Activated T-helper 1 cell treated with anti-CD3 and anti-CD28 coated beads, Interleukin-12 subunit alpha, Interleukin-12 subunit beta, Interleukin-2, Interleukin-4 antibody, amounts not matched to agents 30 ng/mL and 10 ng/mL and 1 ng/mL, durations not matched to agents 14 hours and 24 hours and 36 hours (primary cell): Measurements from ENCODE around the gene RPL18A. TPM values are rescaled to one million over a fixed set of nuclear protein-coding genes. Genes with fewer than 3 reads are reported as not detected.
"Not testable (repeated sequence)": the region's sequence is repeated elsewhere in the genome, so short reads cannot be mapped to it uniquely, and the experiment has no call there.

Experiments
- DNase-seq: peaks from one replicate; pipeline ENCODE4 v3.0.0; 2021; ENCODE audit warnings: low spot score
- H3K27ac Mint-ChIP-seq: one replicate; pipeline ENCODE4 v1.8.0; 2021; ENCODE audit warnings: mild to moderate bottlenecking, mixed read lengths
- H3K27me3 Mint-ChIP-seq: one replicate; pipeline ENCODE4 v1.8.0; 2022; ENCODE audit warnings: mild to moderate bottlenecking, moderate library complexity, mixed read lengths; ENCODE audit not compliant: insufficient read depth
- H3K36me3 Mint-ChIP-seq: one replicate; pipeline ENCODE4 v1.8.0; 2021; ENCODE audit warnings: low read depth, mixed read lengths
- H3K4me1 Mint-ChIP-seq: one replicate; pipeline ENCODE4 v1.8.0; 2021; ENCODE audit warnings: low read depth, mixed read lengths
- H3K4me3 Mint-ChIP-seq: one replicate; pipeline ENCODE4 v1.8.0; 2021; ENCODE audit warnings: mild to moderate bottlenecking, moderate library complexity, mixed read lengths
- H3K9me3 Mint-ChIP-seq: one replicate; pipeline ENCODE4 v1.8.0; 2021; ENCODE audit warnings: mixed read lengths
- intact Hi-C: fragments of 100-400 bp; cut with micrococcal nuclease; formaldehyde crosslinking; loops from one replicate; pipeline ENCODE4 v1.15.1; 2024
- total RNA-seq: library from RNA; stranded (reverse); gene quantifications from 2 replicates; pipeline ENCODE4 v1.2.3, GENCODE V29; 2022

Gene RPL18A
- total RNA-seq, 1 donor from 2014 or later: 2,556 TPM

DNA sequence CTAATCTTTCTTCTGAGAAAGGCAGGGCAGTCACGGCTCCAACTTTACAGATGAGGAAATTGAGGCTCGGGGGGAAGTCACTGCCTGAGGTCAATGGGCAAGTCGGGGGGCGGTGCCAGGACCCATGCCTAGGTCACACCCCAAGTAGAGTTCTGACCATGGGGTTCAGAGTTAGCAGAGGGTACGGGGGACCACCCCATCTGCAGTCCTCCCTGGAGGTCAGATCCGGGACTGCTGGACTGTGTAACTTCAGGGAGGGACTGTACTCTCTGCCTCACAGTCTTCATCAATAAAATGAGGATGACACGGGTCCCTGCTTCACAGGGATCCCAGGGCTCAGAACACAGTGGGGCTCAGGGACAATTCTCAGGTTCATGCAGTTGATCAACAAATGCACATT lies 19.8 kb downstream of the RPL18A start:
- Mint-ChIP-seq H3K4me1 (no peaks in the 10 kb centered on the region), H3K27me3 (peaks cover 2% of the 10 kb centered on the region), H3K27ac (no peak overlapping the region), H3K36me3 (no peaks in the 10 kb centered on the region), H3K4me3 (no peak overlapping the region), H3K9me3 (no peaks in the 10 kb centered on the region)
- no peak for DNase-seq
- intact Hi-C loops: no loop called here

DNA sequence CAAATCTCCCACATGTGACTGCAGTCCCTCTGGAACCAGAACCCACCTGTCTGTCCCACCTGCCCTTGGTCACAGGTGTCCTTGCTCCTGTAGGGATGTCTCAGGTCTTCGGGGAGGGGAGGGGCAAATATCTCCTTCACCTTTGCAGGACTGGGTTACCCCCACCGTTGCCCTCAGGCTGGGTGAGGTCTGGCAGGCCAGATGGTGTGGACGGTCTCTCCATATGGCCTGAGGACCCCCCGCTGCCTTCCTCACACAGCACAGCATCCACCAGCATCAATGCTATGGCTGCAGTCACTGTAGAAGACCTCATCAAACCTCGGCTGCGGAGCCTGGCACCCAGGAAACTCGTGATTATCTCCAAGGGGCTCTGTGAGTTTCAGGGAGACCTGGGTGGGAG lies 22.0 kb downstream of the RPL18A start:
- Mint-ChIP-seq H3K9me3 (no peaks in the 10 kb centered on the region), H3K4me3 (no peak overlapping the region), H3K27ac (no peak overlapping the region), H3K4me1 (no peaks in the 10 kb centered on the region), H3K36me3 (no peaks in the 10 kb centered on the region), H3K27me3 (peaks cover 2% of the 10 kb centered on the region)
- DNase-seq: no peak
- intact Hi-C loops: no loop called here

DNA sequence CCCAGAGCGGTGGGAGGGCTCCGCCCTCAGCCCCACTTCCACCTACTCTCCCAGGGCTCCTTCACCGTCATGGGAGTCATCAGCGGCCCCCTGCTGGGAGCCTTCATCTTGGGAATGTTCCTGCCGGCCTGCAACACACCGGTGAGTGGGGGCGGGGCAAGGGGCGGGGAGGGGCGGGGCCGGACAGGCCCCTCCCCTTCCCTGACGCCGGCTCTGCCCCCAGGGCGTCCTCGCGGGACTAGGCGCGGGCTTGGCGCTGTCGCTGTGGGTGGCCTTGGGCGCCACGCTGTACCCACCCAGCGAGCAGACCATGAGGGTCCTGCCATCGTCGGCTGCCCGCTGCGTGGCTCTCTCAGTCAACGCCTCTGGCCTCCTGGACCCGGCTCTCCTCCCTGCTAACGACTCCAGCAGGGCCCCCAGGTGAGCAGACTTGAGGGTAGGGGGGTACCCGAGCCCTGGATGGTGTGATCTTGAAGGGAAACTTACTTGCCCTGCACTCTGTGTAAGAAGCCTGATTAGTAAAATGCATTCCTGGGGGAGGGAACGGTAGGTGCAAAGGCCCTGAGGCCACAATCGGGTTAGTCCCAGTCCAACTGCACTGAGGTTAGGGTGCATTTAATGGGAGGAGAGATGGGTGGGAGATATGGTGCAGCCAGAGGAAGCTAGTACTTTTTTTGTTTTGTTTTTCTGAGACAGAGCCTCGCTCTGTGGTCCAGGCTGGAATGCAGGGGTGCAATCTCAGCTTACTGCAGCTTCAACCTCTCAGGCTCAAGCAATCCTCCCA lies 24.1 kb downstream of the RPL18A start:
- intact Hi-C loops: no loop called here
- DNase-seq: no peak
- no peak overlapping the region for H3K27ac Mint-ChIP-seq
- H3K4me3 Mint-ChIP-seq: no peak overlapping the region
- H3K4me1 Mint-ChIP-seq: no peaks in the 10 kb centered on the region
- H3K9me3 Mint-ChIP-seq: no peaks in the 10 kb centered on the region
- peaks cover 2% of the 10 kb centered on the region for H3K27me3 Mint-ChIP-seq
- no peaks in the 10 kb centered on the region for H3K36me3 Mint-ChIP-seq

DNA sequence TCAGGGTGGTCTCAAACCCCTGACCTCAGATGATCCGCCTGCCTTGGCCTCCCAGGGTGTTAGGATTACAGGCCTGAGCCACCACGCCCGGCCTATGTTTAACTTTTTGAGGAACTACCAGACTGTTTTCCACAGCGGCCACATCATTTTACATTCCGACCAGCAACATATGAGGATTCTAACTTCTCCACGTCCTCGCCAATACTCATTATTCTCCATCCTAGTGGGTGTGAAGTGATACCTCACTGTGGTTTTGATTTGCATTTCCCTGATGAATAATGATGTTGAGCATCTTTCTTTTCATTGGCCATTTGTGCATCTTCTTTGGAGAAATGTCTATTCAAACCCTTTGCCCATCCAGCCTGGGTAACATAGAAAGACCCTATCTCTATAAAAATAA lies 26.8 kb downstream of the RPL18A start:
- intact Hi-C loops: no loop called here
- Mint-ChIP-seq H3K4me3 (no peak overlapping the region), H3K36me3 (no peaks in the 10 kb centered on the region), H3K27me3 (peaks cover under 1% of the 10 kb centered on the region), H3K9me3 (no peaks in the 10 kb centered on the region), H3K4me1 (no peaks in the 10 kb centered on the region), H3K27ac (no peak overlapping the region)
- DNase-seq: no peak

DNA sequence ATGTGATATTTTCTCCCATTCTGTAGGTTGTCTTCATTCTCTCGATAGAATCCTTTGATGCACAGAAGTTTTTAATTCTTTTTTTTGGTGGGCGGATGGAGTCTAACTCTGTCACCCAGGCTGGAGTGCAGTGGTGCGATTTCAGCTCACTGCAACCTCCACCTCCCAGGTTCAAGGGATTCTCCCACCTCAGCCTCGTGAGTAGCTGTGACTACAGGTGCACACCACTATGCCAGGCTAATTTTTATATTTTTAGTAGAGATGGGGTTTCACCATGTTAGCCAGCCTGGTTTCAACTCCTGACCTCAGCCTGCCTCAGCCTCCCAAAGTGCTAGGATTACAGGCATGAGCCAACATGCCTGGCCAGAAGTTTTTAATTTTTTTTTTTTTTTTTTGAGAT lies 27.5 kb downstream of the RPL18A start:
- H3K27me3 Mint-ChIP-seq, DNase-seq, H3K4me3 Mint-ChIP-seq, H3K4me1 Mint-ChIP-seq, H3K9me3 Mint-ChIP-seq, H3K36me3 Mint-ChIP-seq, intact Hi-C loops, H3K27ac Mint-ChIP-seq: not testable (repeated sequence)

DNA sequence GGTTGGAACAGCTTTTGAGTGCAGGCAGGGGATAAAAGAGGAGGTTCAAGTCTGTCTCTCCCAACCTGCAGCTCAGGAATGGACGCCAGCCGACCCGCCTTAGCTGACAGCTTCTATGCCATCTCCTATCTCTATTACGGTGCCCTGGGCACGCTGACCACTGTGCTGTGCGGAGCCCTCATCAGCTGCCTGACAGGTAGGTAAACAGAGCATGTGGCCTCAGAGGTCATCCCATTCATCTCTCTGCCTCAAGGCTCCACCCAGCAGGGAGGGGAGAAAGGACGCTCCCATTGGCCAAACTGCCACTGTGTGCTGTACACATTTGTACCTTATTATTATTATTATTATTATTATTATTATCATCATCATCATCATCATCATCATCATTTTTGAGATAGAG lies 28.6 kb downstream of the RPL18A start:
- no peaks in the 10 kb centered on the region for H3K27me3 Mint-ChIP-seq

DNA sequence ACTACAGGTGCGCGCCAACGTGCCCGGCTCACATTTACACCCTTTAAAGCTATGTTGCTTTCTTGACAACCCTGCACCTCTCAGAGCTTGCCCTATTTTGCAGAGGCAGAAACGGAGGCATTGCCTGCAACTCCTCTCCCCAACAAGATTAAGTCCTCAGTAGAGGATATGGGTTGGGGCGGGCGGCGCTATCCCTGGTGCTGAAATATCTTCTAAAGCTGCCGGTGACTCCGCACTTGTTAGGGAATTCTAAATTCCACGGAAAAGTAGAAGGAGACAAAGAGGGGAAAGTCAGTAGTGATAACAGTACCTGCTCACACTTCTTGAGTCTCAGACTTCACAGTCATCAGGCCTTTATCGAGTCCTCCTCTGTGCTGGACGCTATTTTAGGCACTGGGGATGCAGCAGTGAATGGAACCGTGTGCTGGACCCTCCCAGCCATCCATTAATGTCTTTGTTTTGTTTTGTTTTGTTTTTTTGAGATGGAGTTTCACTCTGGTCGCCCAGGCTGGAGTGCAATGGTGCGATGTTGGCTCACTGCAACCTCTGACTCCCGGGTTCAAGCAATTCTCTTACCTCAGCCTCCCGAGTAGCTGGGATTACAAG lies 30.0 kb downstream of the RPL18A start:
- no peak overlapping the region for H3K4me3 Mint-ChIP-seq
- intact Hi-C loops: no loop called here

More for the DNA sequence above, 28.6 kb downstream of the RPL18A start:
- H3K4me3 Mint-ChIP-seq: no peak overlapping the region
- no peak overlapping the region for H3K27ac Mint-ChIP-seq
- H3K9me3 Mint-ChIP-seq: no peaks in the 10 kb centered on the region
- intact Hi-C loops: no loop called here
- H3K36me3 Mint-ChIP-seq: no peaks in the 10 kb centered on the region
- DNase-seq: no peak
- H3K4me1 Mint-ChIP-seq: no peaks in the 10 kb centered on the region

DNA sequence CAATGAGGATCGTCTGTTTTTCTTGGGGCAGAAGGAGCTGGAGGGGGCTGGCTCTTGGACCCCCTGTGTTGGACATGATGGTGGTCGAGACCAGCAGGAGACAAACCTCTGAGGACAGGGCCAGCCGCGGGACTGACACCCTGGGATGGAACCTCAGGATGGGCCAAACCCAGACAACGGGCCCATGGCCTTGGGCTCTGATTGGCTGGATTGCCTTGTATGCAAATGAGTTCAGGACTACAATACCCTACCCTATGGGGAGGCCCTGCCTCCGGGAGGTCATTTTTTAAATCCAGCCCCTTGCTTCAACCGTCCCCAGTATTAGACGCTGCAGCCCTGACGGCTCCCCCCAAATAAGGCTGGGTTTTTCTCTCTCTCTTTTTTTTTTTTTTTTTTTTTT lies 34.1 kb downstream of the RPL18A start:
- Mint-ChIP-seq H3K4me1 (no peaks in the 10 kb centered on the region), H3K27me3 (no peaks in the 10 kb centered on the region), H3K4me3 (no peak overlapping the region), H3K36me3 (no peaks in the 10 kb centered on the region), H3K9me3 (no peaks in the 10 kb centered on the region), H3K27ac (no peak overlapping the region)
- intact Hi-C loops: no loop called here
- DNase-seq: no peak

More for the DNA sequence above, 30.0 kb downstream of the RPL18A start:
- H3K27me3 Mint-ChIP-seq: no peaks in the 10 kb centered on the region
- no peak for DNase-seq
- no peaks in the 10 kb centered on the region for H3K4me1 Mint-ChIP-seq
- H3K36me3 Mint-ChIP-seq: no peaks in the 10 kb centered on the region
- H3K27ac Mint-ChIP-seq: no peak overlapping the region
- H3K9me3 Mint-ChIP-seq: no peaks in the 10 kb centered on the region

DNA sequence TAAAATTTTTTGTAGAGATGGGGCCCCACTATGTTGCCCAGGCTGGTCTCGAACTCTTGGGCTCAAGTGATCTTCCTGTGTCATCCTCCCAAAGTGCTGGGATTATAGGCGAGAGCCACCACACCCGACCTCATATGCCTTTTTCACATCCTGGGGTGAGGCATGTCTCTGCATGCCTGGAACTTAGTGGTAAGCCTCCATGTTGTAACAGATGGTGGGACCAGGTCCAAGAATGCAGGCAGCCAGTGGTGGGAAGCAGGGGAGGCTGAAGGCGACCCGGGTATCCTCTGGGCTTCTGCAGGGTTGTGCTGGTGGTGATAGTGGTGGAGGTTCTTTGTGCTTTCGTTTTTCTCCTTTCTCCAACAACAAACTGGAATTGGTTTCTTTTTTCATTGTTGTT lies 43.0 kb downstream of the RPL18A start:
- H3K27ac Mint-ChIP-seq: no peak overlapping the region
- DNase-seq: no peak
- H3K36me3 Mint-ChIP-seq: no peaks in the 10 kb centered on the region
- no peak overlapping the region for H3K4me3 Mint-ChIP-seq
- no peaks in the 10 kb centered on the region for H3K9me3 Mint-ChIP-seq
- intact Hi-C loops: no loop called here
- peaks cover 13% of the 10 kb centered on the region for H3K27me3 Mint-ChIP-seq
- H3K4me1 Mint-ChIP-seq: no peaks in the 10 kb centered on the region

DNA sequence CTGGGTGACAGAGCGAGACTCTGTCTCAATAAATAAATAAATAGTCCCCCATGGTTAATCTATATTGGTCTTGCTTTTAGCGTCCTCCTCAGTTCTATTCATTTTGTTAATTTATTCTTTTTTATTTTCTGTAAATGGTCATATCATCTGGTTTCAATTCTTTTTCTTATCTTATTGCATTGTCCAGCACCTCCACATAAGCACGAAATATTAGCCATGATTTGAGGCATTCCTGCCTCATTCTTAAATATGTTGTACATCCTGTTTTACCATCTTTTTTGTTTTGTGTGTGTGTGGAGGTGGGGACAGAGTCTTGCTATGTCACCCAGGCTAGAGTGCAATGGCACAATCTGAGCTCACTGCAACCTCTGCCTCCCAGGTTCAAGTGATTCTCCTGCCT lies 48.5 kb downstream of the RPL18A start:
- H3K36me3 Mint-ChIP-seq: no peaks in the 10 kb centered on the region
- no peak for DNase-seq
- H3K9me3 Mint-ChIP-seq: peaks cover 10% of the 10 kb centered on the region
- no peaks in the 10 kb centered on the region for H3K4me1 Mint-ChIP-seq
- intact Hi-C loops: no loop called here
- H3K27ac Mint-ChIP-seq: no peak overlapping the region
- H3K4me3 Mint-ChIP-seq: no peak overlapping the region
- no peaks in the 10 kb centered on the region for H3K27me3 Mint-ChIP-seq

DNA sequence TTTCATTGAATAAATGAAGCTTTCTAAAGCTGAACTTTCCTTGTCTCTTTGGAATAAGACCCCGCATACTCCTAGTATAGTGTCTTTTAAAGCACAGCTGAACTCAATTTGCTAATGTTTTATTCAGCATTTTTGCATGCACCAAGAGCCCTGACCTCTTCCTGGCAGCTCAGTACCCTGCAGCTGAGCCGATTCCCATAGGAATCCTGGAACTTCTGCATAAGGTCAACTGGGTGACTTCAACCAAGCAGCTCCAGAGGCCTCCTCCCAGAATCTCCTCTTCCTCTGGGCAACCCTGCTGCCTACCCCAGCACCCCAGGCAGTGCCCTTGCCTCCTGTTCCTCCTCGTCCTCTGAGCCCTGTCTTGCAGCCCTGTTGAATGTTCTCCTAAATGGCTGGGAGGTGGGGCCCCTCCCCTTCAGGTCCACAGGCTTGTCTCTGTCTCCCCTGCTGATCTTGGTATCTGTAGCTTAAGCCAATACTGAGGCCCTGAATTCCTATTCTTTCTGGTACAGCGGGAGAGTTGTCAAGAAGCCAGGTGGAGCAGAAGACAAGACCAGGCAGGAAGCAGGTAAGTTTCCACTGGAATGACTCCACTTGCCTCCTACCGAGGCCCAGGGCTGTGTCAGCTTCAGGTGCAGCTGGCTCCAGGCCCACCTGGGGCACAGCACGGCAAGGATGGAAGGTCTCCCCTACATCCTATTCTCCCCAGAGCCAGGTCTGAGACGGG lies 49.5 kb downstream of the RPL18A start:
- Mint-ChIP-seq H3K4me1 (no peaks in the 10 kb centered on the region), H3K36me3 (no peaks in the 10 kb centered on the region), H3K27me3 (no peaks in the 10 kb centered on the region), H3K4me3 (no peak overlapping the region), H3K27ac (no peak overlapping the region), H3K9me3 (peaks cover 19% of the 10 kb centered on the region)
- intact Hi-C loops: no loop called here
- DNase-seq: no peak

DNA sequence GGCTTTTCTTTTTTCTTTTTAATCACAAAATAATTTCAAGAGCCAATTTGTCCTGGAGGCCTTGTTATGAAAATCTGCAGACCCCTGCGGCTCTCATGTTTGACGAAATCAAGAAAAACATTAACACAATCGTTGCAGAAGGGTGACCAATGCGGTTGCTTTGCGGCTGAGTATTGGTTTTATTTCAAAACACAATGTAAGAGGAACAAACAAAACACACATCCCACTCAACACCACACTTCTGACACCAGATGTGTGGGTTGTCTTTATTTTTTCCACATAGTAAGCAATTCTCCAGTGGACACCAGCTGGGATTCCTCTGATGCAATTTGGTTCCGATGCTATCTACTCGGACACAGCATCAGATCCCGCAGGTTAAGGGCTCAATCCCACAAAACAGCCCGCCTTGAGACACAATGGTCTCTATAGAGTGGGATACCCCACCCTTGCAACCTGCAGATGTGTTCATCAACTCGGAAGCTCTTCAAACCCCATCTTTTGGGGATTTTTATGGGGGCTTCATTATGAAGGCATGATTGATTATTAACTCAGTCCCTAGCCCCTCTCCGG lies 51.2 kb downstream of the RPL18A start:
- Mint-ChIP-seq H3K4me3 (no peak overlapping the region), H3K36me3 (no peaks in the 10 kb centered on the region), H3K27me3 (no peaks in the 10 kb centered on the region), H3K9me3 (peaks cover 19% of the 10 kb centered on the region), H3K4me1 (no peaks in the 10 kb centered on the region), H3K27ac (no peak overlapping the region)
- intact Hi-C loops: no loop called here
- DNase-seq: no peak
